IPS-15b (cell line): ENCODE data around the gene PYGL.
"Not testable (repeated sequence)": the region's sequence is repeated elsewhere in the genome, so short reads cannot be mapped to it uniquely, and the experiment has no call there.

Experiments
- H3K27me3 ChIP-seq: one replicate; pipeline ENCODE4 v1.6.1; 2013; ENCODE audit warnings: low read length; ENCODE audit not compliant: control insufficient read depth, insufficient read depth
- H3K36me3 ChIP-seq: one replicate; pipeline ENCODE4 v1.6.1; 2013; ENCODE audit warnings: low read length; ENCODE audit not compliant: control insufficient read depth, insufficient read depth
- H3K4me1 ChIP-seq: one replicate; pipeline ENCODE4 v1.6.1; 2013; ENCODE audit warnings: mild to moderate bottlenecking, low read length; ENCODE audit not compliant: control insufficient read depth, insufficient read depth
- H3K4me3 ChIP-seq: one replicate; pipeline ENCODE4 v1.5.1; 2013; ENCODE audit warnings: low read depth, low read length
- H3K9ac ChIP-seq: one replicate; pipeline ENCODE4 v1.6.1; 2013; ENCODE audit warnings: low read depth, mild to moderate bottlenecking, low read length
- H3K9me3 ChIP-seq: one replicate; pipeline ENCODE4 v1.6.1; 2013; ENCODE audit warnings: mild to moderate bottlenecking, low read length; ENCODE audit not compliant: control insufficient read depth, insufficient read depth

PYGL gene

DNA sequence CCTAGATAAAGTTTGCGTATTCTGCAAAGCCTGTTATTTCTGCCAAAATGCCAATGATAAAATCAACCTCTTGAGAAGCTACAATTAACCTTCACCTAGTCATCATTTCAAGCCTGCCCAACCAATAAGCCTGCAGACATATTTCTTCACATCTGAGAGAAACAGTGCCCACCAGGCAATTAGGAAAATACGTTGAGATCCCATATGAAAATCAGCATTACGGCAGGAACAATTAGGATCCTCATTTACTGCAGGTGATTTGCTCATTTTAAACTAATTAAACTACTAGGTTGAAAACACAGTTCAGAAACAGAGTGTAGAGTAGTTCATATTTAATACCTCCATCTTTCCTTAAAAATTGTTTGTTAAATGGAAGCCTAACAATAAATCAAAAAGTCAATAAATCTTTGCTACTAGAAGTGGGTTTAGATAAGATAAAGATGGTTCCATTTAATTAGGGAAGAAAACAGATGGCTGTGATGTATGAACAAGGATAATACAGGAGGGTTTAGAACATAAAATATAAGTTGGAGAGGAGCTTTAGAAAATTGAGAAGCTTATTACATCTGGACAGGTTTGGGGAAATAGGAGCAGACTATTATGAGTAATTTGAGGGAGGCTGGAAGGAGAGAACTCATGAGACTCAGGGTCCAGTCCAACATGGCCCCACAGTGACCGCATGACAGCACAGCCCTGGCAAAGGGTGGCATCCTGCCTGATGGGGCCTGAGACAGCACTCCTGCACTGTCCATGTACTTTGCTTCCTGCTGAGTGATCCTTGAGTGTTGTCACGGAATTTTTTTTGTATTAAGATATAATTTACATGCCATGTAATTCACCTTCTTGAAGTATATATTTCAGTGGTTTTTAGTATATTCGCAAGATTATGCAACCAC is 26.9 kb upstream of the PYGL start:
- no peak overlapping the region for H3K9ac ChIP-seq
- H3K4me3 ChIP-seq, result no peak overlapping the region
- H3K36me3 ChIP-seq, result no peaks in the 10 kb centered on the region
- no peaks in the 10 kb centered on the region for H3K4me1 ChIP-seq
- H3K27me3 ChIP-seq, result no peaks in the 10 kb centered on the region
- H3K9me3 ChIP-seq, result no peaks in the 10 kb centered on the region

DNA sequence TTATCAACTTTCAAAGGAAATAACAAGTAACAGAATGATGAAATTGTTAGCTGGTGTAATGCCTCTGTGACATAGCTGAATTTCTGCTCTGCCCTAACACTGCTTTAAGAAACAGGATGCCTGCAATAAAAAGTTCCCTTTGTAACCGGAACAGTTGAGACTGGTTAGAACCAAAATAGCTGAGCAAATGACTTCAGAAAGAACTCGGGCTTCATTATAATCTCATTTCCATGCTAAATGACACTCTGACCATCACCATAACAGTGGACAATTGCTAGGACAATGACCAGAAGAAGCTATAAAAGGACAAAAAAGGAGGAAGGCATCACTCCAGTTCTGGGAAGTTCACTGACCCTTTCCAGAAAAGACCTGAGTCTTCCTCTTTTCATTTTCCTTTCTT is 23.5 kb upstream of the PYGL start:
- no peaks in the 10 kb centered on the region for H3K36me3 ChIP-seq
- no peaks in the 10 kb centered on the region for H3K4me1 ChIP-seq
- H3K27me3 ChIP-seq, result no peaks in the 10 kb centered on the region
- no peak overlapping the region for H3K4me3 ChIP-seq
- no peak overlapping the region for H3K9ac ChIP-seq
- no peaks in the 10 kb centered on the region for H3K9me3 ChIP-seq

DNA sequence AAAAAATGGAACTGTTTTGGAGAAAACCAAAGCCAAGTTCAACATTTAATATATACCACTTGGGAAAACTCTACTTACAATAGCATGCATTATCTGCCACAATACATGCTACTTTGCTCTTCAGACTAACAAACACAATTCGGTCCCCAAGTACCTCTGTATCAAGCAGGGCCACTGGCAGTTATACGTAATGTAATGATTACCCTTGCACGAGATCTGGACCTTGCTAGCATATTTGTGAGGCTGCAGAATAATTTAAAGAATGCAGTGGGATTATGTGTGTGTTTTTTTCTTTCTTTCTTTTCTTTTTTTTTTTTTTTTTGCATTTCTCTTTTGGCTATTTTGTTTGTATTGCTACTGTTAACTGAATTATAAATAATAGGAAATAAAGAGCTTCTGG is 22.8 kb upstream of the PYGL start:
- Histone ChIP-seq H3K36me3 (no peaks in the 10 kb centered on the region), H3K9ac (no peak overlapping the region), H3K27me3 (no peaks in the 10 kb centered on the region)

DNA sequence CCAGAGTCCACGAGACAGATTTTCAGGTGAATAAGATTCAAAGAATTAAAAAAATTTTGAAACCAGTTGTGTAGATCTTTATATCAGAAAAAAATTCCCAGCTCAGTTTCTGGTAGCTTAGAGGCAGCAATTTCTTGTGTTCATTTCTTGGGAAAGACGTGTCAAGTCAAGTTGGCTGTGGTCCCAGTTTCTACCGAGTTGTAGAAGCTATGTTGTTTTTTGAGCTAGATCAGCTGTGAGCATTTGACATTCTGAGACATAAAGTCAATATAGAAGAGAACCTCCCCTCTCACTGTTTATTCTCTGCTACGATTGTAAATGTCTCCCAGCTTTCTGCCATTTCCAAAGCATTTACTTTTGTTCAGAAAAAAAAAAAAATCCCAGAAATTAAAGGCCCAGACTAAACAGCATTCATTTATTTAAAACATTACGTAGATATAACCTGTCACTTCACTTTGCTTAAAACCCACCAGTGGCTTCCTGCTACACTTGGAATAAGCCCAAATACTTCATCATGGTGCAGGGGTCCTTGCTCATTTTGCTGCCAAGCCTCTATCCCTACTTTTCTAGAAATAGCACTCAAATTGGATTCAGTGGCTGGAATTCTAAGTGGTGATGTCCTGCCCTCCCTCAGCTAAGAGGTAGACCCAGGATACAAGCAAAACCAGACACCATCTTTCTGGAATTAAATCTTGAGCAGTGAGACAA is 20.6 kb upstream of the PYGL start:
- Histone ChIP-seq H3K4me1 (no peaks in the 10 kb centered on the region), H3K9me3 (no peaks in the 10 kb centered on the region), H3K4me3 (no peak overlapping the region), H3K36me3 (no peaks in the 10 kb centered on the region), H3K27me3 (no peaks in the 10 kb centered on the region), H3K9ac (no peak overlapping the region)

More for the DNA sequence above, 22.8 kb upstream of the PYGL start:
- no peaks in the 10 kb centered on the region for H3K9me3 ChIP-seq
- H3K4me3 ChIP-seq, result no peak overlapping the region
- no peaks in the 10 kb centered on the region for H3K4me1 ChIP-seq

DNA sequence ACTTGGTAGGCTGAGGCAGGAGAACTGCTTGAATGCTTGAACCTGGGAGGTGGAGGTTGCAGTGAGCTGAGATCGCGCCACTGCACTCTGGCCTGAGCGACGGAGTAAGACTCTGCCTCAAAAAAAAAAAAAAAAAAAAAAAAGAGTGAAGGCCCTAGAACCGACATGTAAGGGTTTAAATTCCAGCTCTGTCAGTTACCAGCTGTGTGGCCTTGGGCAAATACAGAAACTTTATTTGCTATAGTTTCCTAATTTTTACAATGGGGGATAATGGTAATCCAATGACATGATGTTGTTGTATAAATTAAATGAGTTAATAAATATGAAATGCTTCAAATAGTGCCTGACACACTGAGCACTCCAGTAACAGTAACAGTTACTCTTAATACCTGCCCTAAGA is 19.6 kb upstream of the PYGL start:
- H3K36me3 ChIP-seq, result no peaks in the 10 kb centered on the region
- H3K9me3 ChIP-seq, result no peaks in the 10 kb centered on the region
- H3K9ac ChIP-seq, result no peak overlapping the region
- no peak overlapping the region for H3K4me3 ChIP-seq
- no peaks in the 10 kb centered on the region for H3K4me1 ChIP-seq
- H3K27me3 ChIP-seq, result no peaks in the 10 kb centered on the region

DNA sequence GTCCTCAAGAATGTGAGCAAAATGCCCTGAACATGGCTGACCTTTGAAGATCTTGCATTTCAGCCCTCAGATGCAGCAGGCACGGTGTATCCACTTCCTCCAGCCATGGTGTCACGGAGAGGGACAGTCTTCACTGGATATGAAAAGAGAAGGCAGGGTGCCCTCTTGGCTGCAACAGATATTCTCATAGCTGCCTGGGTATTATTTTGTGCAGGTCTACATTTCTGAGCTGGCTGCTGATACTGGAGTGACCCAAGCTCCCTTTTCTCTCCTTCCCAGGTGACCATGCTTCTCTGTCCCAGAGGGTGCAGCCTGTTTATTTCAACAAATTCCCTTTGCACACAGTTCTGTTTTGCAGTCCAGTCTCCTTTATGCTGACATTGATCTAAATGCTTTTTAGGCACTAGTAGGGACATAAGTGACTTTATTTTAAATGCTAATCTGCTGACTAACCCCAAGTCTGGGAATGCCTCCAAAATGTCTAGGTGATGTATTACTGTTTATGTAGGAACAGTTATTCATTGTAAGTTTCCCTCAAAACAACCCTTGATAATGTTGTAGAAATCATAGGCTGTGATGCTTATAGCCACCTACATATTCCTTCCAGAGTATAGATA is 17.4 kb upstream of the PYGL start:
- Histone ChIP-seq H3K9me3 (no peaks in the 10 kb centered on the region), H3K36me3 (no peaks in the 10 kb centered on the region), H3K4me1 (no peaks in the 10 kb centered on the region), H3K9ac (no peak overlapping the region), H3K4me3 (no peak overlapping the region), H3K27me3 (no peaks in the 10 kb centered on the region)

DNA sequence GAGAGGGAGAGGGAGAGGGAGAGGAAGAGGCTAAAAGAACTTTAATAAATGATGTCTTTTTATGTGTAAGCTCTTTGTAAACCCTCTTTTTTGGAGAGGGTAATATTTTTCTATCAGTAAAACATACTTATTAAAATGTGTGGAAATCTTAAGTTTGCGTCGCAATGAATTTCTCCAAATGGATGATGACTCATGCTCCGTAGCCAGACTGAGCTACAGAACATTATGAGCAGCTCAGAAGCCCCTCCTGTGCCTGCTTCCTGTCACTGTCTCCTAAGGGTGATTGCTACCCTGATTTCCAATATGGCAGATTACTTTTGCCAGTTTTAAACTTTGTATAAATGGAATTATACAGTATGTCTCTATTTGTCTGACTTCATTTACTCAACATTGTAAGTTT is 13.0 kb upstream of the PYGL start:
- peaks cover 5% of the 10 kb centered on the region for H3K4me1 ChIP-seq
- H3K9me3 ChIP-seq, result no peaks in the 10 kb centered on the region
- H3K36me3 ChIP-seq, result no peaks in the 10 kb centered on the region
- no peak overlapping the region for H3K4me3 ChIP-seq
- no peak overlapping the region for H3K9ac ChIP-seq
- H3K27me3 ChIP-seq, result no peaks in the 10 kb centered on the region

DNA sequence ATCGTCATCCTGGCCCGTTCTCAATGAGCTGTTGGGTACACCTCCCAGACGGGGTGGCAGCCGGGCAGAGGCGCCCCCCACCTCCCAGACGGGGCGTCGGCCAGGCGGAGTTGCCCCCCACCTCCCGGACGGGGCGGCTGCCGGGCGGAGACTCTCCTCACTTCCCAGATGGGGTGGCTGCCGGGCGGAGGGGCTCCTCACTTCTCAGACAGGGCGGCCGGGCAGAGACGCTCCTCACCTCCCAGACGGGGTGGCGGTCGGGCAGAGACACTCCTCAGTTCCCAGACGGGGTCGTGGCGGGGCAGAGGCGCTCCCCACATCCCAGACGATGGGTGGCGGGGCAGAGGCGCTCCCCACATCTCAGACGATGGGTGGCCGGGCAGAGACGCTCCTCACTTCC is 12.1 kb upstream of the PYGL start:
- not testable (repeated sequence) for H3K9ac ChIP-seq, H3K27me3 ChIP-seq, H3K9me3 ChIP-seq, H3K4me3 ChIP-seq, H3K4me1 ChIP-seq, H3K36me3 ChIP-seq

DNA sequence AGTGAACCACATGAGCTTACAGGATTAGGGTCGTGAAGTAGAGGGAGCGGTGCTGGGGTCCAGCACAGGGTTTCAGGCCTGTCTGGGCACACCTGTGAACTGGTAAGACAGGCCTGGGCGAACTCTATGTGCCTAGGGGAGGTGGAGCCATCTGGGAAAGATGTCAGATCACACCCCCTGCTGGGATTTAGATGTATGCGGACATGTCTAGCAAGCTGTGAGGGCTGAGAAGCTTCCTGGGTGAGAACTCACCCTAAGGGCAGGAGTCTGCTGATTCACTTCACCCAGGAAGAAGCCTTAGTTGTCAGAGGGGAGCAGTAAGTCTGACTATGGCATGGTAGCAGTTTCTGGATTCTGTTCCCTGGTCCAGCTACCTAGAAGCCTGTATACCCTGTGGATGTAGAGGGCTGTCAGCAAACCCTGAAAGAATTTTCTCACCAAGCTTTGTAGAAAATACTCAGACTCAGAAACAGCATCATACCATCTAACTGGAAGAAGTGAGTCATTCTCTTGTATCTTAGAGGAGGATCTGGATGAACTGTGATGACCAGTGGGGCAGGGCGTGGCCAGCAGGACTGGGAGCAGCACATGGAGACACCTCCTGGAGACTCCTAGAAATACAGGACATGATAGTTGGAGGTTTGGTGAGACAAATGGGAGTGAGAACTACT is 11.2 kb upstream of the PYGL start:
- Histone ChIP-seq H3K27me3 (no peaks in the 10 kb centered on the region), H3K9me3 (no peaks in the 10 kb centered on the region), H3K4me3 (no peak overlapping the region), H3K36me3 (no peaks in the 10 kb centered on the region), H3K9ac (no peak overlapping the region), H3K4me1 (peaks cover 5% of the 10 kb centered on the region)

DNA sequence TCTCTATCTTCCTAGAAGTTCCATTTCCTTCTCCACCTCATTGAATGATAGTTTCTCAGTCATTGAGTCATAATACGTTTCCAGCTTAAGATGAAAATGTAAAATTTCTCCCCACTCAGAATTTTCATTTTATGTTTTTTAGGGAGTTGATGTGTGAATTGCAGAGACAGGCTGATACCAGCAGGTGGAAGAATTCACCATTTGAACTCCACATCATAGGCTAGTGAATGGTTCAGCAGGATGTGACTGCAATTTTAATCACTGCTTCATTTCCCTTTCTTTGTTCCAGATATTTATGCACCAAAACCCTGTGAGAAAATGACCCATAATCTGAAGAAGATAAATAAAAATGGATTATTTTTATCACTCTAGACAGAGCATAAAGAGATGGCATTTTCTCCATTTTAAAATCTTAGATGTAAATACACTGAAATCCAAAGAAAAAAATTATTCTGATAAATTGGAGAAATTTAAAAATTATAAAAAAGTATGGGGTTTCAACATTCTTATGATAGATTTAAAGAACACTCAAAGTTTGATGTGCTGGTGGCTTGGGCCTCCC is 10.6 kb upstream of the PYGL start:
- Histone ChIP-seq H3K27me3 (no peaks in the 10 kb centered on the region), H3K9me3 (no peaks in the 10 kb centered on the region), H3K4me3 (no peak overlapping the region), H3K36me3 (no peaks in the 10 kb centered on the region), H3K9ac (no peak overlapping the region), H3K4me1 (peaks cover 5% of the 10 kb centered on the region)

DNA sequence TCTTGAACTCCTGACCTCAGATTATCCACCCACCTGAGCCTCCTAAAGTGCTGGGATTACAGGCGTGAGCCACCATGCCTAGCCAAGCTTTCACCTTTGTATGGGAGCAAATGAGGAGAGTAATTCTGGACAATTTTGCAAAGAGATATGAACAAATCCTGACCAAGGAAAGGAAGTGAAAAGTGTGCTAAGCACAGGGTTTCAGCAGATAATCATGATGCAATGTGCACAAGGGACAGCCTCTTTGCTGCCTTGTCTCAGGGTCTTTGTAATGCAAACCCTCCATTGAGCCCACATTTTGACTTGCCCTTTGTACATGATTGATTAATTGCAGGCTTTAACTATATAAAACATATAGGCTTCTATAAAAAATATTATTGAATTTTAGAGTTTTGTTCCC is 9.2 kb upstream of the PYGL start:
- Histone ChIP-seq H3K4me1 (peaks cover 5% of the 10 kb centered on the region), H3K4me3 (no peak overlapping the region), H3K36me3 (no peaks in the 10 kb centered on the region), H3K9me3 (no peaks in the 10 kb centered on the region), H3K9ac (no peak overlapping the region), H3K27me3 (no peaks in the 10 kb centered on the region)
